Trophoblast cell (in vitro differentiated cells and primary cell): ENCODE measurements around the gene RFC3.

Experiments
- DNase-seq, 2 donors: peaks; one replicate each; pipeline ENCODE4 v3.0.0-alpha.2; 2016
- H2AFZ ChIP-seq: 2 replicates; pipeline ENCODE4 v1.6.1; 2013; ENCODE audit warnings: low read length, moderate library complexity, mild to moderate bottlenecking; ENCODE audit not compliant: insufficient read depth, poor library complexity
- H2AK5ac ChIP-seq: 2 replicates; pipeline ENCODE4 v1.6.1; 2013; ENCODE audit warnings: mild to moderate bottlenecking, low read length
- H2BK120ac ChIP-seq: 2 replicates; pipeline ENCODE4 v1.6.1; 2013; ENCODE audit warnings: low read length, mild to moderate bottlenecking, moderate library complexity; ENCODE audit not compliant: insufficient read depth, poor library complexity
- H2BK12ac ChIP-seq: 2 replicates; pipeline ENCODE4 v1.6.1; 2013; ENCODE audit warnings: mild to moderate bottlenecking, low read length, moderate library complexity
- H2BK5ac ChIP-seq: 2 replicates; pipeline ENCODE4 v1.6.1; 2013; ENCODE audit warnings: low read length, low read depth, moderate library complexity, mild to moderate bottlenecking; ENCODE audit not compliant: poor library complexity
- H3K14ac ChIP-seq: 2 replicates; pipeline ENCODE4 v1.6.1; 2013; ENCODE audit warnings: mild to moderate bottlenecking, low read length
- H3K18ac ChIP-seq: 2 replicates; pipeline ENCODE4 v1.6.1; 2013; ENCODE audit warnings: mild to moderate bottlenecking, low read length
- H3K23ac ChIP-seq: 2 replicates; pipeline ENCODE4 v1.6.1; 2013; ENCODE audit warnings: low read length
- H3K27ac ChIP-seq: 2 replicates; pipeline ENCODE4 v1.5.1; 2013; ENCODE audit warnings: low read depth, mild to moderate bottlenecking, inconsistent platforms, low read length, moderate library complexity
- H3K27me3 ChIP-seq: 2 replicates; pipeline ENCODE4 v1.6.1; 2013; ENCODE audit warnings: inconsistent platforms, mild to moderate bottlenecking, low read length, moderate library complexity; ENCODE audit not compliant: insufficient read depth
- H3K36me3 ChIP-seq, 2 experiments: 1 replicate in 1 of 2; 2 replicates in 1 of 2; pipeline ENCODE4 v1.6.1; 2013; ENCODE audit warnings: low read length in 2 of 2, mild to moderate bottlenecking in 2 of 2, moderate library complexity in 1 of 2; ENCODE audit not compliant: insufficient read depth in 2 of 2, control insufficient read depth in 1 of 2
- H3K4ac ChIP-seq: 2 replicates; pipeline ENCODE4 v1.6.1; 2013; ENCODE audit warnings: low read depth, mild to moderate bottlenecking, low read length, moderate library complexity
- H3K4me1 ChIP-seq, 2 experiments: 1 replicate in 1 of 2; 2 replicates in 1 of 2; pipeline ENCODE4 v1.6.1; 2013; ENCODE audit warnings: low read length in 2 of 2, mild to moderate bottlenecking in 2 of 2, moderate library complexity in 1 of 2; ENCODE audit not compliant: insufficient read depth in 2 of 2, control insufficient read depth in 1 of 2
- H3K4me2 ChIP-seq: 2 replicates; pipeline ENCODE4 v1.6.1; 2013; ENCODE audit warnings: inconsistent platforms, mild to moderate bottlenecking, low read length, moderate library complexity
- H3K4me3 ChIP-seq: 2 replicates; pipeline ENCODE4 v1.5.1; 2013; ENCODE audit warnings: mild to moderate bottlenecking, low read depth, low read length, inconsistent platforms
- H3K79me1 ChIP-seq: one replicate; pipeline ENCODE4 v1.6.1; 2013; ENCODE audit warnings: low read length
- H3K79me2 ChIP-seq: 2 replicates; pipeline ENCODE4 v1.6.1; 2013; ENCODE audit warnings: low read length, mild to moderate bottlenecking; ENCODE audit not compliant: control insufficient read depth, insufficient read depth, poor library complexity
- H3K9ac ChIP-seq: 2 replicates; pipeline ENCODE4 v1.6.1; 2013; ENCODE audit warnings: mild to moderate bottlenecking, low read length
- H3K9me3 ChIP-seq: 2 replicates; pipeline ENCODE4 v1.6.1; 2013; ENCODE audit warnings: low read depth, mild to moderate bottlenecking, control low read depth, inconsistent platforms, low read length; ENCODE audit not compliant: insufficient read depth
- H4K12ac ChIP-seq: 2 replicates; pipeline ENCODE4 v1.6.1; 2013; ENCODE audit warnings: low read depth, mild to moderate bottlenecking, low read length, moderate library complexity
- H4K8ac ChIP-seq: 2 replicates; pipeline ENCODE4 v1.6.1; 2013; ENCODE audit warnings: low read depth, mild to moderate bottlenecking, low read length, moderate library complexity
- H4K91ac ChIP-seq: one replicate; pipeline ENCODE4 v1.6.1; 2013; ENCODE audit warnings: low read depth, mild to moderate bottlenecking, low read length, moderate library complexity
- WGBS: extraction: QIAGEN DNeasy Blood & Tissue Kit; methylation state at CpG from one replicate; pipeline ENCODE4 v1.1.7; 2013; ENCODE audit warnings: missing lambda C conversion rate; ENCODE audit not compliant: insufficient read length, insufficient coverage; ENCODE audit errors: extremely low coverage; 5-methylcytosine and 5-hydroxymethylcytosine counted together

Gene RFC3

GRCh38 chr13:33785384-33785783 lies 32.6 kb upstream of the RFC3 start:
- Histone ChIP-seq H3K4me1 (no peaks in the 10 kb centered on the region), H2AK5ac (no peak overlapping the region), H3K79me2 (no peaks in the 10 kb centered on the region), H2BK5ac (no peak overlapping the region), H4K8ac (no peak overlapping the region), H3K18ac (no peak overlapping the region), H3K4ac (no peak overlapping the region), H3K23ac (no peak overlapping the region), H3K9me3 (peaks cover 1% of the 10 kb centered on the region), H2AFZ (no peak overlapping the region), H3K14ac (no peak overlapping the region), H3K9ac (no peak overlapping the region), H2BK12ac (no peak overlapping the region), H3K27me3 (no peaks in the 10 kb centered on the region), H3K36me3 (no peaks in the 10 kb centered on the region), H3K4me2 (no peak overlapping the region), H3K27ac (no peak overlapping the region), H2BK120ac (no peak overlapping the region), H4K91ac (no peak overlapping the region), H3K4me3 (no peak overlapping the region), H4K12ac (no peak overlapping the region), H3K79me1 (no peaks in the 10 kb centered on the region)
- WGBS, result no CpG with 5 or more reads among the region's 1 CpG
- DNase-seq, result no peak

GRCh38 chr13:33787051-33787591 lies 30.8 kb upstream of the RFC3 start:
- H4K8ac ChIP-seq, result no peak overlapping the region
- no peak overlapping the region for H3K18ac ChIP-seq
- no peak overlapping the region for H3K27ac ChIP-seq
- no peak overlapping the region for H2BK5ac ChIP-seq
- H3K36me3 ChIP-seq, result no peaks in the 10 kb centered on the region
- DNase-seq, result peak; percentile 48 to 75
- H3K23ac ChIP-seq, result no peak overlapping the region
- H2AFZ ChIP-seq, result no peak overlapping the region
- peak overlapping the region; percentile 18 for H3K4me2 ChIP-seq
- H3K9me3 ChIP-seq, result peaks cover 1% of the 10 kb centered on the region
- WGBS, result no CpG with 5 or more reads among the region's 6 CpGs
- H4K91ac ChIP-seq, result no peak overlapping the region
- H2AK5ac ChIP-seq, result no peak overlapping the region
- no peaks in the 10 kb centered on the region for H3K27me3 ChIP-seq
- H3K4me3 ChIP-seq, result no peak overlapping the region
- no peak overlapping the region for H2BK120ac ChIP-seq
- no peak overlapping the region for H3K9ac ChIP-seq
- no peak overlapping the region for H2BK12ac ChIP-seq
- no peaks in the 10 kb centered on the region for H3K79me1 ChIP-seq
- H3K4me1 ChIP-seq, result no peaks in the 10 kb centered on the region
- no peaks in the 10 kb centered on the region for H3K79me2 ChIP-seq
- H3K4ac ChIP-seq, result no peak overlapping the region
- H3K14ac ChIP-seq, result no peak overlapping the region
- H4K12ac ChIP-seq, result no peak overlapping the region

GRCh38 chr13:33789066-33789606 lies 28.8 kb upstream of the RFC3 start:
- Histone ChIP-seq H2AFZ (no peak overlapping the region), H3K9me3 (no peaks in the 10 kb centered on the region), H2BK12ac (no peak overlapping the region), H3K23ac (no peak overlapping the region), H3K4ac (no peak overlapping the region), H3K79me2 (no peaks in the 10 kb centered on the region), H3K27ac (no peak overlapping the region), H3K4me2 (no peak overlapping the region), H2AK5ac (no peak overlapping the region), H3K79me1 (no peaks in the 10 kb centered on the region), H3K18ac (no peak overlapping the region), H3K4me3 (no peak overlapping the region), H3K4me1 (no peaks in the 10 kb centered on the region), H4K8ac (no peak overlapping the region), H2BK120ac (no peak overlapping the region), H3K27me3 (no peaks in the 10 kb centered on the region), H3K36me3 (no peaks in the 10 kb centered on the region), H2BK5ac (no peak overlapping the region), H4K91ac (no peak overlapping the region), H3K9ac (no peak overlapping the region), H4K12ac (no peak overlapping the region), H3K14ac (no peak overlapping the region)
- DNase-seq, result no peak
- WGBS, result no CpG with 5 or more reads among the region's 1 CpG

GRCh38 chr13:33789739-33790138 lies 28.2 kb upstream of the RFC3 start:
- no peak overlapping the region for H3K4me3 ChIP-seq
- H4K91ac ChIP-seq, result no peak overlapping the region
- H3K9ac ChIP-seq, result no peak overlapping the region
- no peaks in the 10 kb centered on the region for H3K27me3 ChIP-seq
- WGBS, result no CpG with 5 or more reads among the region's 4 CpGs
- H2BK120ac ChIP-seq, result no peak overlapping the region
- no peaks in the 10 kb centered on the region for H3K9me3 ChIP-seq
- H3K36me3 ChIP-seq, result no peaks in the 10 kb centered on the region
- H3K4ac ChIP-seq, result no peak overlapping the region
- H3K4me2 ChIP-seq, result no peak overlapping the region
- no peak overlapping the region for H3K23ac ChIP-seq
- no peaks in the 10 kb centered on the region for H3K4me1 ChIP-seq
- no peak overlapping the region for H3K27ac ChIP-seq
- H3K14ac ChIP-seq, result no peak overlapping the region
- H4K8ac ChIP-seq, result no peak overlapping the region
- DNase-seq, result no peak
- no peak overlapping the region for H2BK12ac ChIP-seq
- no peak overlapping the region for H2BK5ac ChIP-seq
- H3K18ac ChIP-seq, result no peak overlapping the region
- H2AK5ac ChIP-seq, result no peak overlapping the region
- no peaks in the 10 kb centered on the region for H3K79me2 ChIP-seq
- no peaks in the 10 kb centered on the region for H3K79me1 ChIP-seq
- H2AFZ ChIP-seq, result no peak overlapping the region
- H4K12ac ChIP-seq, result no peak overlapping the region
